Natural killer cell treated with Interleukin-12 subunit alpha and Interleukin-12 subunit beta and Interleukin-15 and Interleukin-18, amount 100 ng/mL, for 72 hours (primary cell): Measurements from ENCODE around the gene RNU6-9. TPM values are rescaled to one million over a fixed set of nuclear protein-coding genes. Genes with fewer than 3 reads are reported as not detected.
"Not testable (repeated sequence)": the region's sequence is repeated elsewhere in the genome, so short reads cannot be mapped to it uniquely, and the experiment has no call there.

Source experiments
- ATAC-seq, 2 donors: fragments of 150-1000 bp; cut with Tn5 transposase in 1 of 2; sonication (Bioruptor Pico), chemical (Tn5 transposase) in 1 of 2; 2 replicates each; pipeline ENCODE4 v1.10.0; 2021
- DNase-seq: peaks from one replicate; pipeline ENCODE4 v3.0.0; 2022; ENCODE audit warnings: low spot score
- H3K27ac Mint-ChIP-seq, 2 donors: 1 replicate in 1 of 2; 2 replicates in 1 of 2; pipeline ENCODE4 v1.8.0; 2022; ENCODE audit warnings: mixed read lengths in 2 of 2, mild to moderate bottlenecking in 1 of 2, moderate library complexity in 1 of 2
- H3K27me3 Mint-ChIP-seq, 2 donors: 1 replicate in 1 of 2; 2 replicates in 1 of 2; pipeline ENCODE4 v1.8.0; 2022; ENCODE audit warnings: mixed read lengths in 2 of 2
- H3K36me3 Mint-ChIP-seq: one replicate; pipeline ENCODE4 v1.8.0; 2022; ENCODE audit warnings: mixed read lengths
- H3K4me1 Mint-ChIP-seq, 2 donors: 1 replicate in 1 of 2; 2 replicates in 1 of 2; pipeline ENCODE4 v1.8.0; 2022; ENCODE audit warnings: low read depth in 2 of 2, mixed read lengths in 2 of 2, mild to moderate bottlenecking in 1 of 2
- H3K4me3 Mint-ChIP-seq: one replicate; pipeline ENCODE4 v1.8.0; 2022; ENCODE audit warnings: mixed read lengths
- H3K9me3 Mint-ChIP-seq: 2 replicates; pipeline ENCODE4 v1.8.0; 2022; ENCODE audit warnings: mixed read lengths
- total RNA-seq, 2 donors: library from RNA; stranded (reverse); gene quantifications; one replicate each; pipeline ENCODE4 v1.2.3, GENCODE V29; 2022

Gene RNU6-9
- total RNA-seq, 2 donors from 2014 or later: not detected

DNA sequence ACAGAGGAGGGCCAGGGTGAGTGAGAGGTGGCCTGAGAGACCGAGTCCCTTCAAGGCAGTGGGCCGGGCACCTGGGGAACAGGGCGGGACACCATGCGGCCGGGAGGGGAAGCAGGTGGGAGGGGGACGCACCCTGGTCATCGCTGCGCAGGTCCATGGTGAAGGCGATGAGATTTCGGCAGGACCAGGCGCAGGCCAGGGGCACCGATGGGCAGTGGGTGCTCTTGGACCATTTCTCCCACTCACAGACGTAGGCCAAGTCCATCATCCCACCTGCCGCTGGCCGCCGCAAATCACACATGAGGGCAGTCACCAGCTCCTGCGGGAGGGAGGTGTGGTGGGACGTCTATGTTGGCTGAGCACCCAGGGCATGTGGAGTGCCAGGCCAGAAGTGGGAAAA lies 2.5 kb upstream of the RNU6-9 start:
- Mint-ChIP-seq H3K27ac (peak overlapping the region; percentile 35 to 63), H3K36me3 (no peaks in the 10 kb centered on the region), H3K4me1 (peaks cover 12 to 14% of the 10 kb centered on the region in 2 donors), H3K27me3 (no peaks in the 10 kb centered on the region), H3K9me3 (no peaks in the 10 kb centered on the region), H3K4me3 (peak overlapping the region; percentile 56)
- ATAC-seq (no peak), DNase-seq (no peak)

DNA sequence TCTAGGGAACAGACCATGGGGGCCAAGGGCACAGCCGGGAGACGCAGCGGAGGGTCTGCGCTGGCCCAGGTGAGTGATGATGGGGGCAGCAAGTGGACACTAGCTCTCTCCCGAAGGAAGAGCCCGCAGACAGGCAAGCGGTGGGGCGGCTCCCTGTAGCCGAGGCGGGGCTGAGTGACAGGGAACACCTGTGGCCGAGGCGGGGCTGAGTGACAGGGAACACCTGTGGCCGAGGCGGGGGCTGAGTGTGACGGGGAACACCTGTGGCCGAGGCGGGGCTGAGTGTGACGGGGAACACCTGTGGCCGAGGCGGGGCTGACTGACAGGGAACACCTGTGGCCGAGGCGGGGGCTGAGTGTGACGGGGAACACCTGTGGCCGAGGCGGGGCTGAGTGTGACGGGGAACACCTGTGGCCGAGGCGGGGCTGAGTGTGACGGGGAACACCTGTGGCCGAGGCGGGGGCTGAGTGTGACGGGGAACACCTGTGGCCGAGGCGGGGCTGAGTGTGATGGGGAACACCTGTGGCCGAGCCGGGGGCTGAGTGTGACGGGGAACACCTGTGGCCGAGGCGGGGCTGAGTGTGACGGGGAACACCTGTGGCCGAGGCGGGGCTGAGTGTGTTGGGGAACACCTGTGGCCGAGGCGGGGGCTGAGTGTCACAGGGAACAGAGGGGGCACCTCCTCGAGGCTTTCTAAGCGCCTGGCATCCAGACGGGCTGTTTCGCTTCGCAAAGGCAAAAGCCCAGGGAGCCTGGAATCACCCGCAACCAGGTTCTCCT lies 1.7 kb upstream of the RNU6-9 start:
- not testable (repeated sequence) for H3K9me3 Mint-ChIP-seq, ATAC-seq, DNase-seq, H3K36me3 Mint-ChIP-seq, H3K27me3 Mint-ChIP-seq
- H3K4me1 Mint-ChIP-seq: peaks cover 12 to 14% of the 10 kb centered on the region in 2 donors
- H3K4me3 Mint-ChIP-seq: peak overlapping the region; percentile 86
- H3K27ac Mint-ChIP-seq: peak overlapping the region; percentile 98 to 99

DNA sequence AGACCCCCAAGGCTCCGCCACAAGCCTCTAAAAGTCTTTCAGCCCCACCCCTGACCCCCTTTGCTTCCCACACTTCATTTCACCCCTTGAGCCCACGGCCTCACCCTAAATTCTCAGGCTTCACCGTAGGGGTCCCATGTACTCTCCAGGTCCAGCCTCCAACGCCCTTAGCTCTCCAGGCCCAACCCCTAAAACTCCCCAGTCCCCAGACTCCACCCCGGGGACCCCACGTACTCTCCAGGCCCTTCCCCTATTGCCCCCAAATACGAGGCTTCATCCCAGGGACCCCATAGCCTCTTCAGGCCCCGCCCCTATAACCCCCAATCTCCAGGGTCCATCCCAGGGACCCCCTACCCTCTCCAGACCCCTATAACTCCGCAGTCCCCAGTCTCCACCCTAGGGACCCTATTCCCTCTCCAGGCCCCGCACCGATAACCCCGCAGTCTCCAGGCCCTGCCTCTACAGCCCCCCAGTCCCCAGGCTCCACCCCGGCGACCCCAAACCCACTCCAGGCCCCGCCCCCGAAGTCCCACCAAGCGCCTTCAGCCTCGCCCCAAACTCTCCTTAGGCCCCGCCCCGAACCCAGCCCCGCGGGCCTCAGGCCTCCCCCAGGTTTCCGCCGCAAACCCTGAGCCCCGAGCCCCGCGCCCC lies 916 bp upstream of the RNU6-9 start:
- peak overlapping the region; percentile 86 for H3K4me3 Mint-ChIP-seq
- H3K9me3 Mint-ChIP-seq: no peaks in the 10 kb centered on the region
- no peaks in the 10 kb centered on the region for H3K36me3 Mint-ChIP-seq
- no peaks in the 10 kb centered on the region for H3K27me3 Mint-ChIP-seq
- DNase-seq (no peak), ATAC-seq (no peak)
- peak overlapping the region; percentile 98 to 99 for H3K27ac Mint-ChIP-seq
- peaks cover 12 to 14% of the 10 kb centered on the region in 2 donors for H3K4me1 Mint-ChIP-seq

DNA sequence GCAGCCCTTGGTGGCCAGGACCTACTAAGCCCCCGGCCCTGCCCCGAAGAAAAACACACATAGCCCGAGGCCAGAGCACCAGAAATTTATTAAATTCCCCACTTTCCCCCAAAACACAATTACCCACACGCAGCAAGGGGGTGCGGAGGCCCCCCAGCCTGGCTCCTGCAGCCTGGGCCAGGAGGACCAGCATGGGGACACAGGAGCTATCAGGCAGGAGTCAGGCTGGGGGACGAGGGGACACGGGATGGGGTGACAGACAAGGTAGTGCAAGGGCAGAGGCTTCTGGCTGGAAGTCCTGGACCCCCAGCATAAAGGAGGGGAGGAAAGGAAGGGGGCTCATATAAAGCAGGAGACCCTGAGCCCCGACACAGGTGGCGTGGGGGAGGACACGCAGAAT lies 3.1 kb downstream of the RNU6-9 start:
- peaks cover 12 to 14% of the 10 kb centered on the region in 2 donors for H3K4me1 Mint-ChIP-seq
- DNase-seq (no peak), ATAC-seq (no peak)
- H3K9me3 Mint-ChIP-seq: no peaks in the 10 kb centered on the region
- H3K27ac Mint-ChIP-seq: no peak overlapping the region
- H3K36me3 Mint-ChIP-seq: no peaks in the 10 kb centered on the region
- no peaks in the 10 kb centered on the region for H3K27me3 Mint-ChIP-seq
- no peak overlapping the region for H3K4me3 Mint-ChIP-seq

DNA sequence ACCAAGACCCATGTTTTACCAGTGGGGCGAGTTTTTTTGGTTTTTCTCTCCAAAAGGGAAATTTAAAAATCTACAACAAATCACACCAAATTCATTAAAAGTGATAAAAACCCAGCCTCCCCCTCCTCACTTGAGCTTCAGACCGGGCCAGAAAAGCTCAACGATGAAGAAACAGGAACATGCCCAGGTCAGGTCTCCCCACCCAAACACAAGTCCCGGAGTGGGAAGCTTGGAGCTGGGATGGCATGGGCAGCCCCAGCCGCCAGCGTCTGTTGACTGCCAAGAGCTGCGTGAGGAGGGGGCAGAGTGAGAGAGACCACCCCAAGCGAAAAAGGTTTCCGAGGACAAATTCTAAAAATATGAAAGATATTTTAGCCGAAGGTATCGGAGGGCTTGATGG lies 3.7 kb downstream of the RNU6-9 start:
- Mint-ChIP-seq H3K9me3 (no peaks in the 10 kb centered on the region), H3K27me3 (no peaks in the 10 kb centered on the region), H3K27ac (no peak overlapping the region), H3K4me1 (peaks cover 12 to 14% of the 10 kb centered on the region in 2 donors), H3K4me3 (no peak overlapping the region), H3K36me3 (no peaks in the 10 kb centered on the region)
- ATAC-seq (no peak), DNase-seq (no peak)

DNA sequence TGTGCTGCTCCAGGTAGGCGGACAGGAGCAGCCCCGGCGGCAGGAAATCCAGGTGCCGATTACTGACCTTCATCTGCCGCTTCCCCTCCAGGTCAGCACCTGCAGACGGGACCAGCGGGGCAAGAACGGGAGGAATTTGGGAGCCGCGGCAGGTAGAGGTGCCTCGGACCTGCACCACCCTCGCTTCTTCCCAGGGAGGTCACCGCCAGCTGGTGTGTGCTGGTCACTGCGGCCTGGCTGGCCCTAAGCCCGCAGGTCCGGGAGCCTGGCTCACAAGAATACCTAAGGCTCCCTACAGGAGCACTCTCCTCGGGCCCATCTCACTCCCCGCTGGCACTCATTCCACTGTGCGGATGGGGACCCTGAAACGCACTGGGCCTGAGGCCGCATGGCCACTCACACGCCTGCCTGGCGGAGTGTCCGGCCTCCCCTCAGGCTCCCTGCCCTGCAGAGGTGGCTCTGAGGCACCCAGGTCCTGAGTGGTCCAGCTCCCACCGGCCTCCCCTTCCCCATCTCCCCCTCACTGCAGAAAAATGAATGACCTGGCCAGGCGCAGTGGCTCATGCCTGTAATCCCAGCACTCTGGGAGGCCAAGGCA lies 4.3 kb downstream of the RNU6-9 start:
- H3K36me3 Mint-ChIP-seq: no peaks in the 10 kb centered on the region
- ATAC-seq: no peak

DNA sequence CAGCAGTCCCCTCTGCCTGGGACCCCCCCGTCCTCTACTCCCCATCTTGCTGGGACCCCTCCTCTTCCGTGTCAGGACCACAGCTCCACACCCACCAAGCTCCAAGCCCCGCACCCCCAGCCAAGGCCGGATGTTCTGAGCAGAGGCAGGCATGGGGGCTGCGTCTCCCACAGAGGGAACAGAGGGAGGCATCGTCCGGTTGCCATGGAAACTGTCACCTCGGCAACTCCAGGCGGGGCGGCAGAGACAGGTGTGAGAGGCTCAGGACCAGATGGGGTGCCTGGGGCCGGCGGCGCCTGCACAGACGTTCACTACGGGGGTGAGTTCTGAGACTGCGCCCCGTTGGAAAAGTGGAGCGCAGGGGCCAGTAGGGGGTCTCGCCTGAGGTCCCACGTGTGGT lies 5.4 kb downstream of the RNU6-9 start:
- Mint-ChIP-seq H3K4me3 (no peak overlapping the region), H3K27me3 (no peaks in the 10 kb centered on the region), H3K9me3 (no peaks in the 10 kb centered on the region), H3K4me1 (peaks cover 2% of the 10 kb centered on the region in 2 donors), H3K27ac (no peak overlapping the region), H3K36me3 (no peaks in the 10 kb centered on the region)
- no peak for ATAC-seq
- no peak for DNase-seq

More for the DNA sequence above, 4.3 kb downstream of the RNU6-9 start:
- H3K4me3 Mint-ChIP-seq: no peak overlapping the region
- no peak overlapping the region for H3K27ac Mint-ChIP-seq
- no peak for DNase-seq
- peaks cover 10% of the 10 kb centered on the region in 2 donors for H3K4me1 Mint-ChIP-seq
- no peaks in the 10 kb centered on the region for H3K9me3 Mint-ChIP-seq
- H3K27me3 Mint-ChIP-seq: no peaks in the 10 kb centered on the region

DNA sequence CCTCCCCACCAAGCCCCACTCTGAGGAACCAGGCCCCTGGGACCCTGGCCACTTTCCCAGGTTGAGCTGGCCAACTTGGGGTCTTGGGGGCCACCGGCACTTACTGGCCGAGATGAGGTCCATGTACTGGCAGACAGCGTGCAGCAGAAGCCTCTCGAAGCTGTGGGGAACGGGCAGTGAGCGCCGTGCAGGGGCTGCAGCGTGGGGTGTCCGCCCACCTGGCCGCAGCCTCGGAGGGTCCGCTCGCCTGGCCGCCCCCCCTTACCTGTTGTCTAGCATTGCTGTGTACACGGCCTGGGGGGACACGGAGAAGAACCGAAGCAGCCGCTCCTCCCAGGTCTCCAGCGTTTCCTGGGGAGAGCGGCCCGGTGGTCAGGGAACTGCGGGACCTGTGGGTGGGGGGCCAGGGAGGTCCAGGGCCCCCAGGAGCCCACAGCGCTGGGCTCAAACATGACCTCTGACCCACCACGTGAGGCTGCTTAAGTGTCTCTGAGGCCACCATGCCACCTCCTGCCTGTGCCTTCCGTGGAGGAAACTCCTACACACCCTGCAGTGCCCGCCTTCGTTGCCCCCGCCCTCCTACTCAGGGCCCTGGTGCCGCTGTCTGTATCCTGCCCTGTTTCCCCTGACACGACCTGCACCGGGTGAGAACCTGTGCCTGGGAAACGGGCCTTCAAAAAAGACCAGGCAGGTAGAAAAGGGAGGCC lies 6.2 kb downstream of the RNU6-9 start:
- H3K36me3 Mint-ChIP-seq: no peaks in the 10 kb centered on the region
- no peak overlapping the region for H3K27ac Mint-ChIP-seq
- DNase-seq: no peak
- H3K4me1 Mint-ChIP-seq: peaks cover 0 to 3% of the 10 kb centered on the region in 2 donors
- no peaks in the 10 kb centered on the region for H3K27me3 Mint-ChIP-seq
- no peak overlapping the region for H3K4me3 Mint-ChIP-seq
- ATAC-seq: no peak
- H3K9me3 Mint-ChIP-seq: no peaks in the 10 kb centered on the region

DNA sequence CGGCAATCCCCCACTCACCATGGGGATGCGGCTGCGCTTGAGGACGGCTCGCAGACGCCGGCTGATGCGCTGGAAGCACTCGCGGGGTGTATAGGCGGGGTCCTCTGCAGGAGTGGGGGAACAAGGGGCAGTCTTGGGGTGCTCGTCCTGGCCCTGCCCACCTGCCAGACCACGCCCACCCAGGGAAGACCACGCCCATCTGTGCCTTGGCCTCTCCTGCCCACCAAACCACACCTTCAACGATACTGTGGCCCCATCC lies 6.7 kb downstream of the RNU6-9 start:
- Mint-ChIP-seq H3K9me3 (no peaks in the 10 kb centered on the region), H3K4me3 (no peak overlapping the region), H3K36me3 (no peaks in the 10 kb centered on the region), H3K27me3 (no peaks in the 10 kb centered on the region), H3K4me1 (peaks cover 0 to 3% of the 10 kb centered on the region in 2 donors), H3K27ac (no peak overlapping the region)
- DNase-seq (no peak), ATAC-seq (no peak)

DNA sequence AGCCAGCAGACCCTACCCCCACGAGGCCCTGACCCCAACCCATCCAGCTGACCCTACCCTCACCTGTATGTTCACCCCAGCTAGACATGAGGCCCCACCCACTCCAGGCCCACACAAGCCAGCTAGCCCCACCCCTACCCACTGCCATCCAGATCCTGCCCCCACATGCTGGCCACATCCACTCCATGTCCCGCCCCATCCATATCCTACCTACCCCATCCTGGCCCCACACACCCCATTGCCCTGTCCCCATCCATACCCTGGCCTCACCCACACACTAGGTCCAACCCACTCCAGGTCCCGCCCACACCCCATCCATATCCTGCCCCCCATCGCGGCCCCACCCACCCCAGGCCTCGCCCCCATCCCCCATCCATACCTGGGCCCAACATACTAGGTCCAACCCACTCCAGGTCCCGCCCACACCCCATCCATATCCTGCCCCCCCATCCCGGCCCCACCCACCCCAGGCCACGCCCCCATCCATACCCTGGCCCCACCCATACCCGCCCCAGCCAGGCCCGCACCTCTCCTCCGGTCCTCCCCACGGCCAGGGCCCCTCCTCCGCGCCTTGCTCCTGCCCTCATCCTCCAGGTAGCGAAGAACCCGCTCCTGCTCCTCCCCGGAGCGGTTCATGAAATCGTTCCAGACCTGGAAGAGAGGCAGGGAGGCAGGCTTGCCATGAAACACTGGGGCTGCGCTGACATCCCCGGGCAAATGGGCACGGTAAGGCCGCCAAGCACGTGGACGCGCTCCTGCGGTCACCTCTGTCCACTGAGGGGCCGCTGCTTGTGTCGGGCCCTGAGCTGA lies 7.2 kb downstream of the RNU6-9 start:
- DNase-seq: no peak
- H3K27ac Mint-ChIP-seq: no peak overlapping the region

DNA sequence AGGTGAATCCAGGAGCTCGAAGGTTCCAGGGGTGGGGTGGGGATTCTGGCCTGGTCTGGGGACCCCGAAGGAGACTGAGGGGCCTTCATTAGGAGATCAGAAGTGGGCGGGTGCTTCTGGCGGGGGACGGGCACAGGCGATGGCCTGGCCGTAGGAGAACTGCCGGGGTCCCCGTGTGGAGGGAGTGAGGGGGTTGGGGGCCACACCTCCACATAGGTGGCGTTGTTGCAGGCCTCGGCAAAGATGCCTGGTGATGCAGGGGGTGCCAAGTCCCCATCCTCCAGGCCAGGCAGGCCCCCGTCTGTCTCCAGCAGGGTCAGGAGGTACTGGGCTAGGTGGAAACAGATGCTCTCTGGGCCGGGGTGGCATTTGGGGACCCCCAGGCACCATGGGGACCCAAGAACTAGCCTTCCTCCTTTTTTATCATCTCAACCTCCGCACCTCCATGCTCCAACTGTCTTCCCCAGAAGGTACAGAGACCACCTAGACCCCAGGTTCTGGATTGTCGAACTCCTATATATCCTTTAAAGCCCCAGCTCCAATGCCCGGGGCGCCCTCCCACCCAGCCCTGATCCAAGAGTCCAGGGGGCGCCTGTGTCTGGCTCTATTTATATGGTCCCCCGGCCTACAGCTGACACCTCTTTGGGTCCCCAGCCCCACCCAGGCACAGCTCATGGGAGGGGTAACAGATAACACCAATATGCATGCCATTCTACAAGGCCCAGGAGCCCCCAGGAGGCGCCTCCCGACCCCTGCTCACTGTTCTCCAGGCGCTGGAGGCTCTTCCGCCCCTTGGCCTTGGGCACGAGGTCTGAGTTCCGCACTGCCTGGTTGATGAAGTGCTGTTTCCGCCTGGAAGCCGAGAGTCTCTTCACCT lies 8.2 kb downstream of the RNU6-9 start:
- ATAC-seq: no peak
- Mint-ChIP-seq H3K27me3 (no peaks in the 10 kb centered on the region), H3K4me1 (peaks cover 0 to 3% of the 10 kb centered on the region in 2 donors), H3K4me3 (no peak overlapping the region), H3K9me3 (no peaks in the 10 kb centered on the region), H3K36me3 (no peaks in the 10 kb centered on the region), H3K27ac (no peak overlapping the region)
- DNase-seq: no peak

More for the DNA sequence above, 7.2 kb downstream of the RNU6-9 start:
- no peaks in the 10 kb centered on the region for H3K36me3 Mint-ChIP-seq
- no peaks in the 10 kb centered on the region for H3K27me3 Mint-ChIP-seq
- no peak overlapping the region for H3K4me3 Mint-ChIP-seq
- no peaks in the 10 kb centered on the region for H3K9me3 Mint-ChIP-seq
- H3K4me1 Mint-ChIP-seq: peaks cover 0 to 3% of the 10 kb centered on the region in 2 donors
- ATAC-seq: peak; percentile 34 to 52

DNA sequence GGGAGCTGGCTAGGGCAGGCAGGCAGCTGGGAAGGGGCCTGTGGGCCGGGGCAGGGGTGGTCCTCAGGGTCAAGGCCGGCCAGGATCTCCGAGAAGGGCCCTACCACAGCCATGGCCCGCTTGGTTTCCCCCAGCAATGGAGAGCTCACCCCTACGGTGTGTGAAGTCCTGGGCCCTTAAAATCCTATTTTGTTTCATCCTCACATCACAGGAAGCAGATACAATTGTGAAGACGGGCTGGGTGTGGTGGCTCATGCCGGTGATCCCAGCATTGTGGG lies 8.7 kb downstream of the RNU6-9 start:
- DNase-seq: no peak
- H3K36me3 Mint-ChIP-seq: no peaks in the 10 kb centered on the region

More for the DNA sequence above, 8.7 kb downstream of the RNU6-9 start:
- peaks cover 0 to 3% of the 10 kb centered on the region in 2 donors for H3K4me1 Mint-ChIP-seq
- H3K27me3 Mint-ChIP-seq: no peaks in the 10 kb centered on the region
- H3K4me3 Mint-ChIP-seq: no peak overlapping the region
- no peak overlapping the region for H3K27ac Mint-ChIP-seq
- H3K9me3 Mint-ChIP-seq: no peaks in the 10 kb centered on the region
- no peak for ATAC-seq
